ENCODE results near the gene LYPD6B. TPM values are rescaled to one million over a fixed set of nuclear protein-coding genes. Genes with fewer than 3 reads are reported as not detected.

LYPD6B gene
- total and polyA plus RNA-seq, 10 of the 15 experiments (the other 5 are each of a cell fraction or from before 2014, with no cell fraction given) = 1.0 to 6.6 (median 4.0) TPM

GRCh38 chr2:149148194-149149006, 109.9 kb downstream of the LYPD6B start (continued):
- TF ChIP-seq STAT1 (conservative IDR thresholded peaks at IDR 0.05) = no peak
- no peak for TF ChIP-seq ZNF207 (IDR thresholded peaks at IDR 0.05; ENCODE audit: borderline replicate concordance)
- no peak for TF ChIP-seq ZBTB4 (CRISPR knock-in tag; IDR thresholded peaks at IDR 0.05)
- TF ChIP-seq DPF2 (IDR thresholded peaks at IDR 0.05) = no peak
- no peak for TF ChIP-seq SMAD5 (IDR thresholded peaks at IDR 0.05; ENCODE audit: low read depth)

GRCh38 chr2:149149007-149149297, 110.5 kb downstream of the LYPD6B start:
- ATAC-seq (no peak), FAIRE-seq (no peak), DNase-seq (ENCODE audit: low read depth, low spot score) (no peak)
- Histone ChIP-seq H4K20me1 (ENCODE audit: control insufficient read depth, insufficient read depth) (no peaks in the 10 kb centered on the region), H3K27me3 (replicated peaks in 1 of 2; ENCODE audit: control insufficient read depth in 2 of 2, insufficient read depth in 2 of 2, low read length in 1 of 2) (no peaks in the 10 kb centered on the region), H3K27ac (ENCODE audit: control insufficient read depth, insufficient read depth) (no peak overlapping the region), H3K4me2 (ENCODE audit: control insufficient read depth, insufficient read depth) (no peak overlapping the region), H3K4me3 (no peak overlapping the region), H3K9ac (ENCODE audit: control insufficient read depth, insufficient read depth, low read length) (no peak overlapping the region), H3K9me3 (replicated peaks; ENCODE audit: control insufficient read depth, insufficient read depth, low read length) (no peaks in the 10 kb centered on the region), H2AFZ (ENCODE audit: control insufficient read depth, low read depth, low read length) (no peak overlapping the region), H3K4me1 (ENCODE audit: control insufficient read depth, insufficient read depth, low read length) (peaks cover 7% of the 10 kb centered on the region; the same call in 1 of the 2 replicates), H3K79me2 (ENCODE audit: control insufficient read depth, insufficient read depth, low read length) (no peaks in the 10 kb centered on the region), H3K36me3 (ENCODE audit: control insufficient read depth in 2 of 2, insufficient read depth in 2 of 2, low read length in 1 of 2) (no peaks in the 10 kb centered on the region)
- CTCF ChIA-PET = no interaction called here
- POLR2A ChIA-PET = interaction anchor here (1.0 kb wide), 1 partner anchor 128 kb away, joined by 3 read pairs; no protein-coding TSS in a partner anchor
- no peak for TF ChIP-seq KDM1A (IDR thresholded peaks at IDR 0.05; ENCODE audit: borderline replicate concordance)
- no peak for TF ChIP-seq GABPA (IDR thresholded peaks at IDR 0.05; ENCODE audit: low read depth)
- TF ChIP-seq RELB (IDR thresholded peaks at IDR 0.05; ENCODE audit: low read depth) = no peak
- no peak for TF ChIP-seq ZNF274 (IDR thresholded peaks at IDR 0.05; ENCODE audit: insufficient read depth, insufficient read length)
- no peak for TF ChIP-seq ESRRA (IDR thresholded peaks at IDR 0.05; ENCODE audit: low read length)
- TF ChIP-seq ZNF592 (IDR thresholded peaks at IDR 0.05) = no peak
- TF ChIP-seq SUPT20H (IDR thresholded peaks at IDR 0.05; ENCODE audit: borderline replicate concordance, control insufficient read depth, low read depth, low read length) = no peak
- no peak for TF ChIP-seq NFXL1 (IDR thresholded peaks at IDR 0.05; ENCODE audit: borderline replicate concordance)
- in situ Hi-C loops (cut with MboI) (no loop called here), intact Hi-C loops (cut with micrococcal nuclease; ENCODE audit: unreplicated experiment) (no loop called here)
- WGBS (ENCODE audit: insufficient coverage, insufficient replicate concordance, low lambda C conversion rate, missing lambda C conversion rate) = 75% methylated on average over 4 of the region's 4 CpGs
- BruUV-seq (replicated peaks) = no TSS peak
- RAD21 ChIA-PET (ENCODE audit: unreplicated experiment) = no interaction called here
- SMC1A ChIA-PET (ENCODE audit: uncharacterized antibody, unreplicated experiment) = no interaction called here
